Panc1 (cell line): ENCODE measurements around the gene DSG4. TPM values are rescaled to one million over a fixed set of nuclear protein-coding genes. Genes with fewer than 3 reads are reported as not detected.

Experiments used
- ATAC-seq: fragments of 200-7000 bp; cut with Tn5 transposase; 2 replicates; pipeline ENCODE4 v1.9.1; 2020; ENCODE audit warnings: mild to moderate bottlenecking, moderate library complexity
- BruUV-seq: library from RNA; stranded (reverse); fragments of 400-500 nt; replicated peaks from 2 replicates; lab custom pipeline; 2021; lab: Mats Ljungman, UMichigan
- CTCF ChIA-PET: fragments of 300-600 bp; sonication (Branson Sonifier 250); formaldehyde crosslinking; loops from one replicate; lab custom pipeline; 2022; ENCODE audit warnings: antibody characterized with exemption; lab: Charles Lee
- POLR2A ChIA-PET: fragments of 300-600 bp; sonication (Branson Sonifier 250); formaldehyde crosslinking; loops from one replicate; lab custom pipeline; 2022; ENCODE audit warnings: antibody characterized with exemption; lab: Charles Lee
- DNase-seq: peaks from one replicate; pipeline ENCODE4 v3.0.0-alpha.2; 2010; ENCODE audit warnings: low read depth, low spot score
- H3K27ac ChIP-seq: 2 replicates; pipeline ENCODE4 v1.5.1; 2011; ENCODE audit warnings: mild to moderate bottlenecking, low read length, inconsistent platforms
- H3K27me3 ChIP-seq: fragments of 200-500 bp; sonication (Bioruptor generic); 2 replicates; pipeline ENCODE4 v1.6.0; 2014; ENCODE audit warnings: low read length, inconsistent platforms; ENCODE audit not compliant: control insufficient read depth, insufficient read depth
- H3K36me3 ChIP-seq: fragments of 200-500 bp; sonication (Bioruptor generic); 2 replicates; pipeline ENCODE4 v1.5.1; 2014; ENCODE audit warnings: inconsistent platforms, mild to moderate bottlenecking, low read length, moderate library complexity; ENCODE audit not compliant: control insufficient read depth, insufficient read depth
- H3K4me1 ChIP-seq: 2 replicates; pipeline ENCODE4 v1.5.1; 2011; ENCODE audit warnings: inconsistent platforms, mild to moderate bottlenecking, low read length, moderate library complexity; ENCODE audit not compliant: control insufficient read depth, insufficient read depth
- H3K4me3 ChIP-seq, 2 experiments: 2 replicates each; pipeline ENCODE4 v1.5.1; 2011 to 2012; ENCODE audit warnings: low read depth in 2 of 2, low read length in 2 of 2, mild to moderate bottlenecking in 2 of 2, inconsistent platforms in 1 of 2, moderate library complexity in 1 of 2
- H3K9me3 ChIP-seq: fragments of 200-500 bp; sonication (Bioruptor generic); 2 replicates; pipeline ENCODE4 v1.5.1; 2014; ENCODE audit warnings: low read depth, mild to moderate bottlenecking, inconsistent platforms, low read length, moderate library complexity; ENCODE audit not compliant: control insufficient read depth, insufficient read depth
- POLR2AphosphoS5 ChIP-seq: IDR thresholded peaks from 2 replicates; pipeline ENCODE4 v1.6.1; 2012; ENCODE audit warnings: mild to moderate bottlenecking, low read depth, low read length, moderate library complexity
- SIN3A ChIP-seq: IDR thresholded peaks from 2 replicates; pipeline ENCODE4 v1.6.1; 2012; ENCODE audit warnings: low read depth, mild to moderate bottlenecking, low read length, moderate library complexity, borderline replicate concordance; ENCODE audit not compliant: insufficient read depth
- TCF7L2 ChIP-seq: IDR thresholded peaks from 2 replicates; pipeline ENCODE4 v1.6.1; 2011; ENCODE audit warnings: mild to moderate bottlenecking, low read depth, low read length, inconsistent platforms
- in situ Hi-C: cut with HindIII; loops from 2 replicates; pipeline ENCODE4 v1.10.0; 2016; ENCODE audit warnings: low sequenced_read_pairs, low pct_unique_long_range_greater_than_20kb
- intact Hi-C: fragments of 100-400 bp; cut with micrococcal nuclease; formaldehyde crosslinking; loops from one replicate; pipeline ENCODE4 v1.10.0; 2022; ENCODE audit not compliant: unreplicated experiment
- total RNA-seq: library from RNA; stranded (reverse); gene quantifications from one replicate; pipeline ENCODE4 v1.2.1, GENCODE V29; 2021; ENCODE audit not compliant: unreplicated experiment
- TF ChIP-seq, protein P1 (sequence below), 2 experiments: IDR thresholded peaks; 2 replicates each; pipeline ENCODE4 v1.6.1; 2011 to 2012; ENCODE audit warnings: low read depth in 2 of 2, control low read depth in 1 of 2, low read length in 1 of 2, mild to moderate bottlenecking in 1 of 2, moderate library complexity in 1 of 2; ENCODE audit not compliant: insufficient read depth in 1 of 2
- TF ChIP-seq, protein P2 (sequence below): fragments of 450-650 bp; IDR thresholded peaks from 2 replicates; pipeline ENCODE4 v1.5.1; 2017; ENCODE audit warnings: mild to moderate bottlenecking

Gene DSG4
- total RNA-seq, 1 experiment from 2014 or later: not detected

DNA sequence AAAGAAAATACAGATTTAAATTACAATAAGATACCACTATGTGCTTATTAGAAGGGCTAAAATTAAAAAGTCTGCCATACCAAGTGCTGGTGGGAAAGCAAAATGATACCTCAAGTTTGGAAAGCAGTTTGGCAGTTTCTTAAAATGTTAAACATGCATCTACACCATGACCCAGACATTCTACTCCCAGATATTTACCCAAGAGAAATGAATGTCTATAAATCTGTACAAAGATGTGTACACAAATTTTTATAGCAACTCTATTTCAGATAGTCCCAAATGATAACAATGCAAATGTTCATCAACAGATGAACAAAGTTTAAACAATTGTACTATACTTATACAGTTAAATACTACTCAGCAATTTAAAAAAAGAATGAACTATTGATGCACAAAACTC is 7.1 kb upstream of the DSG4 start:
- CTCF ChIA-PET: no interaction called here
- POLR2A ChIA-PET: no interaction called here
- no peak for DNase-seq
- H3K27ac ChIP-seq: no peak overlapping the region
- intact Hi-C loops (no loop called here), in situ Hi-C loops (no loop called here)
- ATAC-seq: no peak
- H3K36me3 ChIP-seq: no peaks in the 10 kb centered on the region
- H3K9me3 ChIP-seq: no peaks in the 10 kb centered on the region
- no peaks in the 10 kb centered on the region for H3K4me1 ChIP-seq
- BruUV-seq: no TSS peak
- TF ChIP-seq, protein P1, sequence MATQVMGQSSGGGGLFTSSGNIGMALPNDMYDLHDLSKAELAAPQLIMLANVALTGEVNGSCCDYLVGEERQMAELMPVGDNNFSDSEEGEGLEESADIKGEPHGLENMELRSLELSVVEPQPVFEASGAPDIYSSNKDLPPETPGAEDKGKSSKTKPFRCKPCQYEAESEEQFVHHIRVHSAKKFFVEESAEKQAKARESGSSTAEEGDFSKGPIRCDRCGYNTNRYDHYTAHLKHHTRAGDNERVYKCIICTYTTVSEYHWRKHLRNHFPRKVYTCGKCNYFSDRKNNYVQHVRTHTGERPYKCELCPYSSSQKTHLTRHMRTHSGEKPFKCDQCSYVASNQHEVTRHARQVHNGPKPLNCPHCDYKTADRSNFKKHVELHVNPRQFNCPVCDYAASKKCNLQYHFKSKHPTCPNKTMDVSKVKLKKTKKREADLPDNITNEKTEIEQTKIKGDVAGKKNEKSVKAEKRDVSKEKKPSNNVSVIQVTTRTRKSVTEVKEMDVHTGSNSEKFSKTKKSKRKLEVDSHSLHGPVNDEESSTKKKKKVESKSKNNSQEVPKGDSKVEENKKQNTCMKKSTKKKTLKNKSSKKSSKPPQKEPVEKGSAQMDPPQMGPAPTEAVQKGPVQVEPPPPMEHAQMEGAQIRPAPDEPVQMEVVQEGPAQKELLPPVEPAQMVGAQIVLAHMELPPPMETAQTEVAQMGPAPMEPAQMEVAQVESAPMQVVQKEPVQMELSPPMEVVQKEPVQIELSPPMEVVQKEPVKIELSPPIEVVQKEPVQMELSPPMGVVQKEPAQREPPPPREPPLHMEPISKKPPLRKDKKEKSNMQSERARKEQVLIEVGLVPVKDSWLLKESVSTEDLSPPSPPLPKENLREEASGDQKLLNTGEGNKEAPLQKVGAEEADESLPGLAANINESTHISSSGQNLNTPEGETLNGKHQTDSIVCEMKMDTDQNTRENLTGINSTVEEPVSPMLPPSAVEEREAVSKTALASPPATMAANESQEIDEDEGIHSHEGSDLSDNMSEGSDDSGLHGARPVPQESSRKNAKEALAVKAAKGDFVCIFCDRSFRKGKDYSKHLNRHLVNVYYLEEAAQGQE (IDR thresholded peaks at IDR 0.05; ENCODE audit: insufficient read depth in 1 of 2, low read depth in 2 of 2, low read length in 1 of 2): no peak
- no peak for TF ChIP-seq TCF7L2
- no peak for TF ChIP-seq SIN3A
- TF ChIP-seq POLR2AphosphoS5: no peak
- TF ChIP-seq, protein P2, sequence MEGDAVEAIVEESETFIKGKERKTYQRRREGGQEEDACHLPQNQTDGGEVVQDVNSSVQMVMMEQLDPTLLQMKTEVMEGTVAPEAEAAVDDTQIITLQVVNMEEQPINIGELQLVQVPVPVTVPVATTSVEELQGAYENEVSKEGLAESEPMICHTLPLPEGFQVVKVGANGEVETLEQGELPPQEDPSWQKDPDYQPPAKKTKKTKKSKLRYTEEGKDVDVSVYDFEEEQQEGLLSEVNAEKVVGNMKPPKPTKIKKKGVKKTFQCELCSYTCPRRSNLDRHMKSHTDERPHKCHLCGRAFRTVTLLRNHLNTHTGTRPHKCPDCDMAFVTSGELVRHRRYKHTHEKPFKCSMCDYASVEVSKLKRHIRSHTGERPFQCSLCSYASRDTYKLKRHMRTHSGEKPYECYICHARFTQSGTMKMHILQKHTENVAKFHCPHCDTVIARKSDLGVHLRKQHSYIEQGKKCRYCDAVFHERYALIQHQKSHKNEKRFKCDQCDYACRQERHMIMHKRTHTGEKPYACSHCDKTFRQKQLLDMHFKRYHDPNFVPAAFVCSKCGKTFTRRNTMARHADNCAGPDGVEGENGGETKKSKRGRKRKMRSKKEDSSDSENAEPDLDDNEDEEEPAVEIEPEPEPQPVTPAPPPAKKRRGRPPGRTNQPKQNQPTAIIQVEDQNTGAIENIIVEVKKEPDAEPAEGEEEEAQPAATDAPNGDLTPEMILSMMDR: no peak
- H3K27me3 ChIP-seq: no peaks in the 10 kb centered on the region
- H3K4me3 ChIP-seq: no peak overlapping the region

DNA sequence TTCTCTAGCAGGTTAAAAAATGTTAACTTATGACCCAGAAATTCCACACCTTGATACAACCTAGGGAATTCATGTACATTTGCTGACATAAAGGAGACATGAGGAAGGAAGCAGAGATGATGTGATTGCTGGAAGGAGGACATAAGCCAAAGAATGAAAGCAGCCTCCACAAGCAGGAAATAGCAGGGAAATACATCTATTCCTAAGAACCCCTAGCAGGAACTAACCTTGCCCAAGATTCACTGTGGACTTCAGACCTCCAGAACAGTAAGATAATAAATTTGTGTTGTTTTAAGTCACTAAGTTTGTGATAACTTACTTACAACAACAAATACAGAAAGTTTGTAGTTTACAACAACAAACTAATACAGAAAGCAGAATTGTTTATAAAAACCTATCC is 4.6 kb upstream of the DSG4 start:
- Histone ChIP-seq H3K9me3 (no peaks in the 10 kb centered on the region), H3K36me3 (no peaks in the 10 kb centered on the region), H3K4me1 (no peaks in the 10 kb centered on the region), H3K4me3 (no peak overlapping the region), H3K27me3 (no peaks in the 10 kb centered on the region), H3K27ac (no peak overlapping the region)
- ATAC-seq (no peak), DNase-seq (no peak)
- TF ChIP-seq, protein P2: no peak
- no peak for TF ChIP-seq SIN3A
- TF ChIP-seq, protein P1 (IDR thresholded peaks at IDR 0.05; ENCODE audit: insufficient read depth in 1 of 2, low read depth in 2 of 2, low read length in 1 of 2): no peak
- TF ChIP-seq TCF7L2: no peak
- no peak for TF ChIP-seq POLR2AphosphoS5
- ChIA-PET CTCF (no interaction called here), POLR2A (no interaction called here)
- in situ Hi-C loops: no loop called here
- intact Hi-C loops: no loop called here
- BruUV-seq: no TSS peak
